Measurements from ENCODE around the gene POLR1A.

GRCh38 chr2:86056590-86057331 lies 48.9 kb downstream of the POLR1A start:
- no peak for TF ChIP-seq CTCF (conservative IDR thresholded peaks at IDR 0.05; ENCODE audit: low read length)
- no peak for TF ChIP-seq EZH2phosphoT487 (IDR thresholded peaks at IDR 0.05; ENCODE audit: borderline replicate concordance)

Measured in Loucy (cell line).